ENCODE data around the gene ELN.
A peak's percentile ranks its signal among the peaks of the same experiment; 100 is the strongest.

Gene ELN

GRCh38 chr7:74066626-74067025 is 38.7 kb downstream of the ELN start:
- DNase-seq, result no peak

GRCh38 chr7:74068378-74069085 is 40.6 kb downstream of the ELN start:
- DNase-seq, result no peak

- DNase-seq, result no peak
Measured at GRCh38 chr7:74069086-74069541, 41.1 kb downstream of the ELN start.

GRCh38 chr7:74069790-74070618 is 42.0 kb downstream of the ELN start:
- no peak for DNase-seq

- no peak for DNase-seq
Measured at GRCh38 chr7:74070619-74070921, 42.6 kb downstream of the ELN start.

- no peak for DNase-seq
Measured at GRCh38 chr7:74071121-74071520, 43.1 kb downstream of the ELN start.

GRCh38 chr7:74074770-74075169 is 46.8 kb downstream of the ELN start:
- no peak for DNase-seq

- no peak for DNase-seq
Measured at GRCh38 chr7:74078461-74078860, 50.5 kb downstream of the ELN start.

- DNase-seq, result no peak
Measured at GRCh38 chr7:74082770-74083116, 54.8 kb downstream of the ELN start.

GRCh38 chr7:74083117-74083876 is 55.3 kb downstream of the ELN start, which contains the start of gene LIMK1:
Gene LIMK1, plus strand, starts transcription at chr7:74083804. Its CDS starts 187 bp downstream, at chr7:74083991.
- DNase-seq, result peak; percentile 66

- DNase-seq, result no peak
Measured at GRCh38 chr7:74083928-74084721, 56.2 kb downstream of the ELN start.

- DNase-seq, result no peak
Measured at GRCh38 chr7:74084722-74085578, 57.0 kb downstream of the ELN start.

GRCh38 chr7:74087791-74088453 is 59.9 kb downstream of the ELN start:
- no peak for DNase-seq

- no peak for DNase-seq
Measured at GRCh38 chr7:74092321-74092963, 64.5 kb downstream of the ELN start.

- no peak for DNase-seq
Measured at GRCh38 chr7:74092964-74093471, 65.0 kb downstream of the ELN start.

- DNase-seq, result no peak
Measured at GRCh38 chr7:74093671-74094223, 65.8 kb downstream of the ELN start.

- no peak for DNase-seq
Measured at GRCh38 chr7:74094224-74095101, 66.5 kb downstream of the ELN start.

- DNase-seq, result no peak
Measured at GRCh38 chr7:74095135-74095534, 67.2 kb downstream of the ELN start.

All from NCI-H510A (cell line).